ENCODE data around the gene TRIM17.

TRIM17 gene

GRCh38 chr1:228411121-228411520 is 5.5 kb downstream of the TRIM17 start:
- Histone ChIP-seq H3K4me1 (ENCODE audit: insufficient read depth, low read length, severe bottlenecking) (peaks cover 8% of the 10 kb centered on the region), H3K4me2 (ENCODE audit: low read length) (no peak overlapping the region)

DNA sequence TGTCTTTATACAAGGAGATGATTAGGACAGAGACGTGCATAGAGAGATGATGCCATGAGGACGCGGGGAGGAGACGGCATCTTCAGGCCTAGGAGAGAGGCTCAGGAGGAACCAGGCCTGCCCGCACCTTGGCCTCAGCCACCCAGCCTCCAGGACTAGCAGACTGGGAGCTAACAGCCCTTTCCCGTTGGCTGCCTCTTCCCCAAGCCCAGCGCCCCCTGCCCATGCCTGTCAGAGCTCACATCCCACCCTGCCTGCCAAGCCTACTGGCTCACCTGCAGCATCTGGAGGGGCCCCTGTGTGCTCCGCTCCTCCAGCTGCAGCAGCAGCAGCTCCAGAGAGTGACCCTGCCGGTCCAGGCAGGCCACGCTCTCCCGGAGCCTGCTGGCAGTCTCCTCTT is 6.0 kb downstream of the TRIM17 start:
- peaks cover 9% of the 10 kb centered on the region for H3K4me1 ChIP-seq (ENCODE audit: insufficient read depth, low read length, severe bottlenecking)
- H4K20me1 ChIP-seq (ENCODE audit: insufficient read depth, low read length), result no peaks in the 10 kb centered on the region
- no peak overlapping the region for H3K4me3 ChIP-seq (ENCODE audit: low read depth, low read length, poor library complexity, severe bottlenecking)
- H3K9ac ChIP-seq (ENCODE audit: low read length), result no peak overlapping the region
- H2AFZ ChIP-seq (ENCODE audit: low read length), result no peak overlapping the region
- 0 out of 2 replicates have a peak, but pooled peaks cover 4% of the 10 kb centered on the region for H3K79me2 ChIP-seq (ENCODE audit: insufficient read depth, low read length)
- H3K27me3 ChIP-seq (ENCODE audit: insufficient read depth, low read length), result no peaks in the 10 kb centered on the region
- no peaks in the 10 kb centered on the region for H3K36me3 ChIP-seq (ENCODE audit: insufficient read depth, low read length)
- no peak overlapping the region for H3K4me2 ChIP-seq (ENCODE audit: low read length)
- H3K9me2 ChIP-seq (ENCODE audit: low read depth, low read length), result no peaks in the 10 kb centered on the region
- no peaks in the 10 kb centered on the region for H3K9me3 ChIP-seq (ENCODE audit: low read length)
- TF ChIP-seq CTCF (IDR thresholded peaks at IDR 0.05; ENCODE audit: low read length) (no peak), EZH2 (IDR thresholded peaks at IDR 0.05; ENCODE audit: borderline replicate concordance, low read length) (no peak)
- no peak overlapping the region for H3K27ac ChIP-seq (ENCODE audit: low read depth, low read length, poor library complexity, severe bottlenecking)
- H3F3A ChIP-seq (ENCODE audit: insufficient read depth, low read length), result no peaks in the 10 kb centered on the region

More at GRCh38 chr1:228411121-228411520, 5.5 kb downstream of the TRIM17 start:
- H4K20me1 ChIP-seq (ENCODE audit: insufficient read depth, low read length), result no peaks in the 10 kb centered on the region
- H3K4me3 ChIP-seq (ENCODE audit: low read depth, low read length, poor library complexity, severe bottlenecking), result no peak overlapping the region
- H3K9me2 ChIP-seq (ENCODE audit: low read depth, low read length), result no peaks in the 10 kb centered on the region
- no peaks in the 10 kb centered on the region for H3F3A ChIP-seq (ENCODE audit: insufficient read depth, low read length)
- TF ChIP-seq CTCF (IDR thresholded peaks at IDR 0.05; ENCODE audit: low read length) (no peak), EZH2 (IDR thresholded peaks at IDR 0.05; ENCODE audit: borderline replicate concordance, low read length) (no peak)
- H3K79me2 ChIP-seq (ENCODE audit: insufficient read depth, low read length), result 0 out of 2 replicates have a peak, but pooled peaks cover 3% of the 10 kb centered on the region
- no peaks in the 10 kb centered on the region for H3K9me3 ChIP-seq (ENCODE audit: low read length)
- no peak overlapping the region for H3K9ac ChIP-seq (ENCODE audit: low read length)
- H2AFZ ChIP-seq (ENCODE audit: low read length), result no peak overlapping the region
- no peaks in the 10 kb centered on the region for H3K36me3 ChIP-seq (ENCODE audit: insufficient read depth, low read length)
- H3K27ac ChIP-seq (ENCODE audit: low read depth, low read length, poor library complexity, severe bottlenecking), result no peak overlapping the region
- H3K27me3 ChIP-seq (ENCODE audit: insufficient read depth, low read length), result no peaks in the 10 kb centered on the region

DNA sequence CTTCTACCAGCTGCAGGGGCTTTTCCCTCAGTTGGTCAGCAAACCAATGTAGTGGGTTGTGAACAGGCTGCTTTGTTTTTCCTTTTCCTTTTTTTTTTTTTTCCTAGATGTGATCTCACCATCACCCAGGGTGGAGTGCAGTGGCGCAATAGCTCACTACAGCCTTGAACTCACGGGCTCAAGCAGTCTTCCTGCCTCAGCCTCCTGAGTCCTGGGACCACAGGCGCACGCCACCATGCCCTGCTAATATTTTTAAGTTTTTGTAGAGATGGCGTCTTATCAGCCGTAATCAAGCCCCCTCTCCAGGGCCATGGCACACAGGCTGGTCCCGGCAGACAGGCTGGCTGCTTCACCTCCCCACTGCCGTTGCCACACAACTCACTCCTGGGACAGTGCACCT is 6.6 kb downstream of the TRIM17 start:
- no peaks in the 10 kb centered on the region for H4K20me1 ChIP-seq (ENCODE audit: insufficient read depth, low read length)

More for the DNA sequence above, 6.6 kb downstream of the TRIM17 start:
- Histone ChIP-seq H3K79me2 (ENCODE audit: insufficient read depth, low read length) (peaks cover 11% of the 10 kb centered on the region; the same call in 1 of the 2 replicates), H3K9me3 (ENCODE audit: low read length) (no peaks in the 10 kb centered on the region), H3K27me3 (ENCODE audit: insufficient read depth, low read length) (no peaks in the 10 kb centered on the region), H3F3A (ENCODE audit: insufficient read depth, low read length) (no peaks in the 10 kb centered on the region), H2AFZ (ENCODE audit: low read length) (no peak overlapping the region), H3K27ac (ENCODE audit: low read depth, low read length, poor library complexity, severe bottlenecking) (no peak overlapping the region), H3K4me3 (ENCODE audit: low read depth, low read length, poor library complexity, severe bottlenecking) (no peak overlapping the region), H3K9me2 (ENCODE audit: low read depth, low read length) (no peaks in the 10 kb centered on the region), H3K36me3 (ENCODE audit: insufficient read depth, low read length) (no peaks in the 10 kb centered on the region), H3K9ac (ENCODE audit: low read length) (no peak overlapping the region), H3K4me2 (ENCODE audit: low read length) (no peak overlapping the region), H3K4me1 (ENCODE audit: insufficient read depth, low read length, severe bottlenecking) (peaks cover 15% of the 10 kb centered on the region)
- TF ChIP-seq CTCF (IDR thresholded peaks at IDR 0.05; ENCODE audit: low read length) (no peak), EZH2 (IDR thresholded peaks at IDR 0.05; ENCODE audit: borderline replicate concordance, low read length) (no peak)
